Measurements from ENCODE around the gene SLX4.

Gene SLX4

GRCh38 chr16:3642397-3643094 lies 31.1 kb upstream of the SLX4 start:
- in situ Hi-C loops (cut with HindIII; ENCODE audit: low sequenced_read_pairs): no loop called here

DNA sequence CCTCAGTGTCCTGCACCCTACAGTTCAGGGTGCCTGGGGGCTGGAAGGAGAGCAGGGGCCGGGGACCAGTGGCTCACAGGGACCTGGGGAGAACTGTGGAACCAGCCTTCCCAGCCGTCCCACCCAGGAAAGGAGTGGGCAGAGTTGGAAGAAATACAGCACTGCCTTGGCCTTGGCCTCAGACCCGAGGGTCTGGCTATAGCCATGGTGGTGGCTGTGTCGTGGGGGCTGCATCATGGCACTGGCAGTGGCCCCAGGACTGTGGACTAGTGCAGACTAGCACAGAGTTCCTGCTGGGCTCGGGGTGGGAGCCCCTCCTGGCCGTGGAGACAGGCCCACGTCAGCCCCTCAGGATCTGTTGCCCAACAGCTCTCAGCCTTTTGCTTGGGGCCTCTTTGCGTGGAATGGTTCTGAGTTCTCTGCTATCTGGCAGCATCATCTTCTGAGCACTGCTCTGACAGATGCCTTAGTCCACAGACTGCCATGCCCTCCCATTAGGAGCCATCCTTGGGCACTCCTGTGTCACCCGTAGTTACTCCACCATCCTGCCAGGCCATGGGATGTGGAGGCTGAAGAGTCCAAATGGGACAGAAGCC lies 30.5 kb upstream of the SLX4 start:
- in situ Hi-C loops (cut with HindIII; ENCODE audit: low sequenced_read_pairs): no loop called here

DNA sequence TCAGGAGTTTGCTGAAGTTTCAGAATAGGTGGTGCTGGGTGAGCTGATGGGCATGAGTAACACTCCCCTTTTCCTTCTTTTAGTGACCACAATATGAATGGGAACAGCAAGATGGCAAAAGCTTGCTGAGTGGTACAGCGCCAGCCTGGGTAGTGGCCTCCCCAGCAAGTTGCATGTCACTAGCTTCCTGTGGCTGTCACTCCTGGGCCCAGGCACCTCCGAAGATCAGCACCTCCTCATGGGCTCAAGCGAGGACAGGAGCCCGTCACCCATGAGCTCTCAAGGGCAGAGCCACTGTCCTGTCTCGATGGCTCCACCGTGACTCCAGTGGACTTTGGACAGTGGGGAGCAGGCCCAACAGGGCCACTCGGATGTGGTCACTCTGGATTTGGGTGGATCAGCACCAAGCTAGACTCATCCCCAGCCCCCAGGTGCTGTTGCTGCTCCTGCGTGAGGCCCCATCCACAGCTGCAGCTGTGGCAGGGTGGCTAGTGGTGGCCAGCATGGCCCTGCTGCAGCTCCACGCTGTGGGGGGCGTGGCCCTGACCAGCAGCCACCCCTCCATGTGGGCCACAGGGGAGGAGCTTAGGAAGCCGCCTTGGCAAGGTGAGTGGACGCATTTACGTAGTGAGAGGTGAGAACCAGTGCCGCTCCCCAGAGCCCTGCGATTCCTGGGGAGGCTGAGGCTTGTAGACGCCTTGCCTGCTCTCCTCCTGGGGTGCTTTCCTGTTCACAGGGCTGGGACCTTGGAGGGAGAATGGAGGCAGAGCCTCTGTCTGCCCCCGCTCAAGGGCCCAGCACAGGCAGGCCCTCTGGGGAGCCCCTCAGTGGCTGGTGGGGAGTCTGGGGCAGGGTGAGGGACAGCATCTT lies 29.5 kb upstream of the SLX4 start:
- in situ Hi-C loops (cut with HindIII; ENCODE audit: low sequenced_read_pairs): no loop called here

DNA sequence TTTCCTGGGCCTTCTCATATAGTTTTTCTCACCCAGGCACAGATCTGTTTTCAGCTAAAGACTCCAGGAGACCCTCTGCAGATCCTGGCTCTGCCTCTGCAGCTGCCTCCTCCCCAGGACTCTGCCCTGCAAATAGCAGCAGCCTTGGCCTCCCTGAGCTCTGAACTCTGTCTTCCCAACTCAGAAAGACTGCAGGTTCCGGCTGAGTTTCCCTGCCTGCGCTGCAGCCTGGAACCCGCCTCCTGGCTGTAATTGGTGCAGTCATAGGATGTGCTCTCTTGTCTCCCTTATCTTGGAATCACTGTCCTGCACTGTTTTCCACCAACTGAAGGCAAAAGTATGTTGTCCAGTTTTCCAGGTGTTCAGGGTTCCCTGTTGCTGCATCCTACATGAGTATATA lies 28.8 kb upstream of the SLX4 start:
- in situ Hi-C loops (cut with HindIII; ENCODE audit: low sequenced_read_pairs): no loop called here

DNA sequence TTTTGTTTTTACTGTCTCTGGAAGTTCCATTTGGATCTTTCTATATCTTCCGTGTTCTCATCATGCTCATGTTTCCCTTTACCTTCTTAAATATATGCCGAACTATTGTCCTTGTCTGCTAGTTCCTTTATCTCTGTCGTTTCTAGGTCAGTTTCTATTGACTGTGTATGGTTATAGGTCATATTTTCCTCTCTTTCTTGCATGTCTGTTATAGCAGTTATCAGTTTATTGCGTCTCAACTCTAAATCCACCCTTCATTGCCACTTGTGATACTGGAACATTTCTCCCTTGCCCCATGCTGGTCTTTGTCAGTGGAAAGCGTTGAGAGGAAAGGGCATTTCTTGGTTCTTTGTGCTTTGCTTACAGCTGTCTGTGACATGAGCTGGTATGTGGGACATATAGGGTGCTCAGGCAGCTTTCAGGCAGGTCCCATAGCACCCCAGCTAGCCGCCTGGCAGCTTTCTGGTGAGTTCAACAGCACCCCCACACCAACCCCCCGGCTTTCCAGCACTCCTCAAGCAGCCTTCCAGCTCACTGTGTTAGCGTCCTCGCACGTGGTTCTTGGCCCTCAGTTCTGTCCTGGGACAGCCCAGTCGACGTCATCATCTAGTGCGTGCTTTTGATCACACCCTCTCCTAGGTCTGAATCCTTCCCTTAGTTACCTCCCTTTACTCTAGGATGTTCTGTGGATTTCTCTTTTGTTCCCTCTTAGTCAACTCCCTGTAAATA lies 27.7 kb upstream of the SLX4 start:
- in situ Hi-C loops (cut with HindIII; ENCODE audit: low sequenced_read_pairs): no loop called here

GRCh38 chr16:3637371-3637923 lies 26.0 kb upstream of the SLX4 start:
- in situ Hi-C loops (cut with HindIII; ENCODE audit: low sequenced_read_pairs): no loop called here

DNA sequence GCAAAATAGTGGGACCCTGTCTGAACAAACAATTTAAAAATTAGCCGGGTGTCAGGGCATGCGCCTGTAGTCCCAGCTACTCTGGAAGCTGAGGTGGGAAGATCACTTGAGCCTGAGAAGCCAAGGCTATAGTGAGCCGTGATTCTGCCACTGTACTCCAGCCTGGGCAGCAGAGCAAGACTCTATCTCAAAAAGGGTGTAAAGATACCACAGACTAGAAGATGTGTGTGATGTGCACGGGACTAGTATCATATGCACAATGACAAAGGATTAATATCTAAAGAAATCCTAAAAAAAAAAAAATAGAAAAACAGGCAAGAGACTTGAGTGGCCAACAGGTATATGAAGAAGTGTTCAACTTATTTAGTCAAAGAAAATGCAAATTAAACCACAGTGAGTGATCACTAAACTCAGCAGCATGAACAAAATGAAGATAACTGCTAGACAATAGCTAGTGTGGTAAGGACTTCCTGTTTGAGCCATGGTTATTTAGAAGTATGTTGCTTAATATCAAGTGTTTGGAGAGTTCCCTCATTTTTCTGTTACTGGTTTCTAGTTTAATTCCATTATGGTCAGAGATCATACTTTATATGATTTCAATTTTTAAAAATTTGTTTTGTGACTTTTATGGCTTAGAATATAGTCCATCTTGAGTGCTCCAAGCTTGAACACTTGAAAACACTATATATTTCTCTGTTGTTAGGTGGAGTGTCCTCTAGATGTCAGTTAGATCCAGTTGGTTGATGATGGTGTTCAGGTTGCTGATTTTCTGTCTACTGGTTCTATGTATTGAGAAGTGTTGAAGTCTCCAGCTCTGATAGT lies 14.7 kb upstream of the SLX4 start:
- in situ Hi-C loops (cut with HindIII; ENCODE audit: low sequenced_read_pairs): no loop called here

- in situ Hi-C loops (cut with HindIII; ENCODE audit: low sequenced_read_pairs): no loop called here
Measured at GRCh38 chr16:3625331-3625730, 13.9 kb upstream of the SLX4 start.

DNA sequence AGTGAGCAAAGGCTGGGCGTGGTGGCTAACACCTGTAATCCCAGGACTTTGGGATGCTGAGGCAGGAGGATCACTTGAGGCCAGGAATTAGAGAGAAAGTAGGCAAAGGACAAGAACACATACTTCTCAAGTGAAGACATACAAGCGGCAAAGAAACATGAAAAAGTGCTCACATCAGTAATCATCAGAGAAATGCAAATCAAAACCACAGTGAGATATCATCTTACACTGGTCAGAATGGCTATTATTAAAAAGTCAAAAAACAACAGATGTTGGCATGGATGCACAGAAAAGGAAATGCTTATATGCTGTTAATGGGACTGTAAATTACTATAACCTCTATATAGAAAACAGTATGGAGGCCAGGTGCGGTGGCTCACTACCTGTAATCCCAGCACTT lies 12.2 kb upstream of the SLX4 start:
- in situ Hi-C loops (cut with HindIII; ENCODE audit: low sequenced_read_pairs): loop anchor here (25.0 kb wide), 1 partner anchor 111 kb away; the partner anchor contains the start of gene CLUAP1

GRCh38 chr16:3618769-3619141 lies 7.3 kb upstream of the SLX4 start:
- in situ Hi-C loops (cut with HindIII; ENCODE audit: low sequenced_read_pairs): loop anchor here (25.0 kb wide), 1 partner anchor 106 kb away; the partner anchor contains the start of gene CLUAP1

DNA sequence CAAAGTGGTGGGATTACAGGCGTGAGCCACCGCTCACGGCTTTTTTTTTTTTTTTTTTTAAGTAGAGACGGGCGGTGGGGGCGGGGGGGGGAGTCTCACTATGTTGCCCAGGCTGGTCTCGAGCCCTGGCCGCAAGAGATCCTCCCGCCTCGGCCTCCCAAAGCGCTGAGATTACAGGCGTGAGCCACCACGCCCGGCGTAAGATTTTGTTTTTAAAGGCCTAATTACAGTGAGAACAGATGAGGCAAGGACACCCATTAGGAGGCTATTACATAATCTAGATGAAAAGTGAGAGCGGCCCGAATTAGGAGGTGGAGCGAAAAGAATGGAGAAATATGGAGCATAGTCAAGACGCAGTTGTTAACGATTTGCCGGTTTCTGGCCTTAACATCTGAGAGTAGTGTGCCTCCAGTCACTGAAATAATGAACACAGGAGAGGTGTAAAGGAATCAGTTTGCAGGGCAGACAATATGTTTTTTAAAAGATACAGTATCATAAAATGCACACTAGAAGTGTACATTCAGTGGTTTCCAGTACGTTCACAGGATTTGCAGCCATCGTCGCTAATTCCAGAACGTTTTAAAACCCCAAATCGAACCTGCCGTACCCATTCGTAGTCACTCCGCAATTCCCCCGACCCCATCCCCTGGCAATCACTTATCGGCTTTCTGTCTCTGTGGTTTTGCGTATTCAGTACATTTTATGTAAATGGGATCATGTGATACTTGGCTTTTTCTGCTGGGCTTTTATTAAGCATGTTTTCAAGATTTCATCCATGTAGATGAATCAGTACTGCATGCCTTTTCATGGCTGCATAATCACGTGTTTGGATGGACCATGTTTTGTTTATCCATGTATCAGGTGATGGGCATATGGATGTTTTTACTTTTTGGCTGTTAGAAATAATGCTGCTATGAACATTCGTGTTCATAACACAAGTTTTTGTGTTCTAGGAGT lies 1.4 kb upstream of the SLX4 start:
- in situ Hi-C loops (cut with HindIII; ENCODE audit: low sequenced_read_pairs): loop anchor here (25.0 kb wide), 1 partner anchor 100 kb away; the partner anchor contains the start of gene CLUAP1

GRCh38 chr16:3610698-3611145 lies 684 bp downstream of the SLX4 start:
- in situ Hi-C loops (cut with HindIII; ENCODE audit: low sequenced_read_pairs): loop anchor here (25.0 kb wide), 1 partner anchor 98 kb away; the partner anchor contains the start of gene CLUAP1

- in situ Hi-C loops (cut with HindIII; ENCODE audit: low sequenced_read_pairs): loop anchor here (25.0 kb wide), 1 partner anchor 98 kb away; the partner anchor contains the start of gene CLUAP1
Measured at GRCh38 chr16:3609895-3610697, 1.3 kb downstream of the SLX4 start.

GRCh38 chr16:3608976-3609375 lies 2.4 kb downstream of the SLX4 start:
- in situ Hi-C loops (cut with HindIII; ENCODE audit: low sequenced_read_pairs): loop anchor here (25.0 kb wide), 1 partner anchor 97 kb away; the partner anchor contains the start of gene CLUAP1

GRCh38 chr16:3608069-3608468 lies 3.3 kb downstream of the SLX4 start:
- in situ Hi-C loops (cut with HindIII; ENCODE audit: low sequenced_read_pairs): loop anchor here (25.0 kb wide), 1 partner anchor 96 kb away; the partner anchor contains the start of gene CLUAP1

GRCh38 chr16:3607634-3608033 lies 3.8 kb downstream of the SLX4 start:
- in situ Hi-C loops (cut with HindIII; ENCODE audit: low sequenced_read_pairs): loop anchor here (25.0 kb wide), 1 partner anchor 95 kb away; the partner anchor contains the start of gene CLUAP1

DNA sequence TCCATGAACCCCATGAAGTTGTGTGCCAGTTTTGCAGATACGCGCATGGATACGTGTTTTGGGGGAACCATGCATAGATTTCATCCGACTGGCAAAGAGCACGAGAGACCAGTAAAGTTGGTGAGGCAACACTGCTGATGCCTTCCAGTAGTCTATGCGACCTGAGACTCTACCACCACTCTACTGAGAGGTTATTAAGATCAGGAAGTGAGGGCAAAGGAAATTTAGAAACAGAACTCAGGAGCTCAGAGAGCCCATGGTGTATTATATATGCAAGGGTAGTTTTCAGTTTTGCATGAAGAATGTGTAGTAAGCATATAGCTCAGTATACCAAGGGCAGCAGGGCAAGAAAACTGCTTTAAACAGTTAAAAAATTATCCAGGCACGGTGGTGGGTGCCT lies 4.2 kb downstream of the SLX4 start:
- in situ Hi-C loops (cut with HindIII; ENCODE audit: low sequenced_read_pairs): loop anchor here (25.0 kb wide), 1 partner anchor 95 kb away; the partner anchor contains the start of gene CLUAP1
